Mesenchymal stem cell (in vitro differentiated cells and primary cell): ENCODE measurements around the gene PTPRG.

Source experiments
- DNase-seq: peaks from one replicate; pipeline ENCODE4 v3.0.0-alpha.2; 2013
- H2AFZ ChIP-seq: one replicate; pipeline ENCODE4 v1.6.1; 2013; ENCODE audit warnings: low read depth, mild to moderate bottlenecking, control low read depth, inconsistent platforms, low read length, moderate library complexity
- H2AK5ac ChIP-seq: 2 replicates; pipeline ENCODE4 v1.6.1; 2013; ENCODE audit warnings: low read length, moderate library complexity, mild to moderate bottlenecking, inconsistent platforms; ENCODE audit not compliant: severe bottlenecking
- H2BK120ac ChIP-seq: one replicate; pipeline ENCODE4 v1.6.1; 2013; ENCODE audit warnings: low read depth, mild to moderate bottlenecking, inconsistent platforms, low read length, moderate library complexity
- H2BK12ac ChIP-seq, 2 experiments: one replicate each; pipeline ENCODE4 v1.6.1; 2013; ENCODE audit warnings: inconsistent platforms in 2 of 2, low read length in 2 of 2, mild to moderate bottlenecking in 2 of 2, moderate library complexity in 2 of 2, control low read depth in 1 of 2
- H2BK15ac ChIP-seq: one replicate; pipeline ENCODE4 v1.6.1; 2013; ENCODE audit warnings: mild to moderate bottlenecking, low read depth, inconsistent platforms; ENCODE audit not compliant: poor library complexity, severe bottlenecking
- H2BK5ac ChIP-seq: 2 replicates; pipeline ENCODE4 v1.6.1; 2013; ENCODE audit warnings: low read depth, mild to moderate bottlenecking, low read length, control low read depth, inconsistent platforms; ENCODE audit not compliant: poor library complexity, severe bottlenecking
- H3K14ac ChIP-seq, 2 experiments: one replicate each; pipeline ENCODE4 v1.6.1; 2013; ENCODE audit warnings: inconsistent platforms in 2 of 2, low read length in 2 of 2, control low read depth in 1 of 2, mild to moderate bottlenecking in 1 of 2, moderate library complexity in 1 of 2
- H3K18ac ChIP-seq, 2 experiments: one replicate each; pipeline ENCODE4 v1.6.1; 2013; ENCODE audit warnings: inconsistent platforms in 2 of 2, low read length in 2 of 2, control low read depth in 1 of 2, low read depth in 1 of 2, mild to moderate bottlenecking in 1 of 2
- H3K23ac ChIP-seq, 2 experiments: one replicate each; pipeline ENCODE4 v1.6.1; 2013; ENCODE audit warnings: inconsistent platforms in 2 of 2, low read length in 2 of 2, mild to moderate bottlenecking in 2 of 2, moderate library complexity in 2 of 2, control low read depth in 1 of 2
- H3K27ac ChIP-seq: 2 replicates; pipeline ENCODE4 v1.5.1; 2013; ENCODE audit warnings: mild to moderate bottlenecking, moderate library complexity, low read length, control low read depth, inconsistent platforms; ENCODE audit not compliant: poor library complexity, severe bottlenecking
- H3K27me3 ChIP-seq, 2 experiments: 2 replicates each; pipeline versions ENCODE4 v1.6.1 to v1.7.0; 2013; ENCODE audit warnings: low read length in 2 of 2, mild to moderate bottlenecking in 2 of 2, moderate library complexity in 2 of 2, control low read depth in 1 of 2, inconsistent platforms in 1 of 2; ENCODE audit not compliant: control insufficient read depth in 1 of 2, insufficient read depth in 1 of 2
- H3K36me3 ChIP-seq, 2 experiments: 2 replicates each; pipeline versions ENCODE4 v1.6.1 to v1.7.0; 2013; ENCODE audit warnings: low read length in 2 of 2, control low read depth in 1 of 2, inconsistent platforms in 1 of 2, low read depth in 1 of 2, mild to moderate bottlenecking in 1 of 2; ENCODE audit not compliant: insufficient read depth in 2 of 2, control insufficient read depth in 1 of 2
- H3K4ac ChIP-seq, 2 experiments: one replicate each; pipeline ENCODE4 v1.6.1; 2013; ENCODE audit warnings: inconsistent platforms in 2 of 2, low read length in 2 of 2, mild to moderate bottlenecking in 2 of 2, moderate library complexity in 2 of 2, control low read depth in 1 of 2, low read depth in 1 of 2
- H3K4me1 ChIP-seq: 2 replicates; pipeline ENCODE4 v1.6.1; 2013; ENCODE audit warnings: low read depth, low read length, control low read depth; ENCODE audit not compliant: control insufficient read depth, insufficient read depth
- H3K4me2 ChIP-seq: 2 replicates; pipeline ENCODE4 v1.6.1; 2013; ENCODE audit warnings: low read length, mild to moderate bottlenecking, inconsistent platforms; ENCODE audit not compliant: poor library complexity, severe bottlenecking
- H3K4me3 ChIP-seq, 2 experiments: 2 replicates each; pipeline versions ENCODE4 v1.5.1 to v1.7.0; 2013; ENCODE audit warnings: low read length in 2 of 2, mild to moderate bottlenecking in 2 of 2, control low read depth in 1 of 2, low read depth in 1 of 2; ENCODE audit not compliant: insufficient read depth in 1 of 2
- H3K79me1 ChIP-seq: replicated peaks from 2 replicates; pipeline ENCODE4 v1.6.1; 2013; ENCODE audit warnings: mild to moderate bottlenecking, control low read depth, low read length, inconsistent platforms; ENCODE audit not compliant: poor library complexity, severe bottlenecking
- H3K9ac ChIP-seq: 2 replicates; pipeline ENCODE4 v1.7.0; 2013; ENCODE audit warnings: mild to moderate bottlenecking, low read length, moderate library complexity
- H3K9me3 ChIP-seq: 2 replicates; pipeline ENCODE4 v1.7.0; 2013; ENCODE audit warnings: mild to moderate bottlenecking, low read length; ENCODE audit not compliant: control insufficient read depth
- H4K8ac ChIP-seq: one replicate; pipeline ENCODE4 v1.6.1; 2013; ENCODE audit warnings: inconsistent platforms, mild to moderate bottlenecking, low read length, moderate library complexity
- H4K91ac ChIP-seq: one replicate; pipeline ENCODE4 v1.6.1; 2013; ENCODE audit warnings: mild to moderate bottlenecking, low read length, inconsistent platforms
- WGBS: methylation state at CpG from one replicate; pipeline ENCODE4 v1.1.7; 2013; ENCODE audit warnings: mixed read lengths; 5-methylcytosine and 5-hydroxymethylcytosine counted together

PTPRG gene

GRCh38 chr3:61618871-61619270 is 57.5 kb downstream of the PTPRG start:
- H3K4me3 ChIP-seq = no peak overlapping the region
- peaks cover 0 to 9% of the 10 kb centered on the region in 2 experiments for H3K36me3 ChIP-seq
- H3K18ac ChIP-seq = no peak overlapping the region
- H3K9ac ChIP-seq = no peak overlapping the region
- H4K8ac ChIP-seq = no peak overlapping the region
- H3K4ac ChIP-seq = no peak overlapping the region
- H2BK15ac ChIP-seq = no peak overlapping the region
- H3K79me1 ChIP-seq = peaks cover 41% of the 10 kb centered on the region
- H2BK120ac ChIP-seq = no peak overlapping the region
- no peaks in the 10 kb centered on the region for H3K9me3 ChIP-seq
- H3K23ac ChIP-seq = no peak overlapping the region
- peaks cover 2% of the 10 kb centered on the region for H3K4me1 ChIP-seq
- no peak overlapping the region for H3K4me2 ChIP-seq
- H3K14ac ChIP-seq = no peak overlapping the region
- WGBS = 90% methylated on average over 6 of the region's 6 CpGs
- no peak overlapping the region for H2BK5ac ChIP-seq
- DNase-seq = no peak
- H2BK12ac ChIP-seq = no peak overlapping the region
- H3K27me3 ChIP-seq = no peaks in the 10 kb centered on the region
- H2AK5ac ChIP-seq = no peak overlapping the region
- no peak overlapping the region for H4K91ac ChIP-seq
- no peak overlapping the region for H2AFZ ChIP-seq
- H3K27ac ChIP-seq = no peak overlapping the region

- H3K14ac ChIP-seq = no peak overlapping the region
- H3K4me1 ChIP-seq = no peaks in the 10 kb centered on the region
- DNase-seq = no peak
- H3K23ac ChIP-seq = no peak overlapping the region
- peaks cover 0 to 15% of the 10 kb centered on the region in 2 experiments for H3K36me3 ChIP-seq
- H2BK12ac ChIP-seq = no peak overlapping the region
- no peak overlapping the region for H2BK120ac ChIP-seq
- no peaks in the 10 kb centered on the region for H3K9me3 ChIP-seq
- H3K4me3 ChIP-seq = no peak overlapping the region
- peaks cover 40% of the 10 kb centered on the region for H3K79me1 ChIP-seq
- no peak overlapping the region for H2BK15ac ChIP-seq
- H3K18ac ChIP-seq = no peak overlapping the region
- no peak overlapping the region for H3K4ac ChIP-seq
- H3K27me3 ChIP-seq = no peaks in the 10 kb centered on the region
- no peak overlapping the region for H4K91ac ChIP-seq
- no peak overlapping the region for H2AFZ ChIP-seq
- H3K27ac ChIP-seq = no peak overlapping the region
- WGBS = 97% methylated on average over 5 of the region's 5 CpGs
- H2AK5ac ChIP-seq = no peak overlapping the region
- no peak overlapping the region for H3K4me2 ChIP-seq
- H3K9ac ChIP-seq = no peak overlapping the region
- H2BK5ac ChIP-seq = no peak overlapping the region
- no peak overlapping the region for H4K8ac ChIP-seq
These were observed 58.7 kb downstream of the PTPRG start for GRCh38 chr3:61620073-61620472.

- WGBS = 88% methylated on average over 1 of the region's 2 CpGs
These were observed 62.9 kb downstream of the PTPRG start for GRCh38 chr3:61624300-61624699.

GRCh38 chr3:61625429-61625828 is 64.1 kb downstream of the PTPRG start:
- no peaks in the 10 kb centered on the region for H3K9me3 ChIP-seq
- no peak overlapping the region for H2BK5ac ChIP-seq
- no peak for DNase-seq
- no peak overlapping the region for H2AFZ ChIP-seq
- H2BK15ac ChIP-seq = no peak overlapping the region
- H3K79me1 ChIP-seq = peaks cover 22% of the 10 kb centered on the region
- H4K8ac ChIP-seq = no peak overlapping the region
- H3K18ac ChIP-seq = no peak overlapping the region
- no peak overlapping the region for H3K23ac ChIP-seq
- H3K4me1 ChIP-seq = peaks cover 2% of the 10 kb centered on the region
- H3K14ac ChIP-seq = no peak overlapping the region
- H2AK5ac ChIP-seq = no peak overlapping the region
- H3K9ac ChIP-seq = no peak overlapping the region
- H3K36me3 ChIP-seq = peaks cover 0 to 11% of the 10 kb centered on the region in 2 experiments
- H2BK120ac ChIP-seq = no peak overlapping the region
- H3K4ac ChIP-seq = no peak overlapping the region
- no peak overlapping the region for H3K27ac ChIP-seq
- no peaks in the 10 kb centered on the region for H3K27me3 ChIP-seq
- H4K91ac ChIP-seq = no peak overlapping the region
- H3K4me3 ChIP-seq = no peak overlapping the region
- no peak overlapping the region for H3K4me2 ChIP-seq
- 98% methylated on average over 6 of the region's 7 CpGs for WGBS
- no peak overlapping the region for H2BK12ac ChIP-seq

More at GRCh38 chr3:61624300-61624699, 62.9 kb downstream of the PTPRG start:
- peaks cover 29% of the 10 kb centered on the region for H3K79me1 ChIP-seq
- H2AFZ ChIP-seq = no peak overlapping the region
- no peak overlapping the region for H4K8ac ChIP-seq
- H3K23ac ChIP-seq = no peak overlapping the region
- H3K9me3 ChIP-seq = no peaks in the 10 kb centered on the region
- H2AK5ac ChIP-seq = no peak overlapping the region
- H2BK5ac ChIP-seq = no peak overlapping the region
- H3K9ac ChIP-seq = no peak overlapping the region
- no peak overlapping the region for H3K14ac ChIP-seq
- H4K91ac ChIP-seq = no peak overlapping the region
- H2BK120ac ChIP-seq = no peak overlapping the region
- H3K4me1 ChIP-seq = peaks cover 2% of the 10 kb centered on the region
- no peak overlapping the region for H3K18ac ChIP-seq
- no peak overlapping the region for H2BK12ac ChIP-seq
- no peak overlapping the region for H3K27ac ChIP-seq
- no peaks in the 10 kb centered on the region for H3K27me3 ChIP-seq
- no peak overlapping the region for H3K4ac ChIP-seq
- peaks cover 0 to 11% of the 10 kb centered on the region in 2 experiments for H3K36me3 ChIP-seq
- H3K4me2 ChIP-seq = no peak overlapping the region
- no peak for DNase-seq
- H2BK15ac ChIP-seq = no peak overlapping the region
- H3K4me3 ChIP-seq = no peak overlapping the region
